Measurements from ENCODE around the gene P2RX4.

- no peak for TF ChIP-seq CTCF (IDR thresholded peaks at IDR 0.05)
- no peak for TF ChIP-seq POLR2A (IDR thresholded peaks at IDR 0.05)
Measured at GRCh38 chr12:121196902-121197301, 13.0 kb upstream of the P2RX4 start.
